Measurements from ENCODE around the gene POM121.
"Not testable (repeated sequence)": the region's sequence is repeated elsewhere in the genome, so short reads cannot be mapped to it uniquely, and the experiment has no call there.

- TF ChIP-seq CTCF, POLR2A (IDR thresholded peaks at IDR 0.05): not testable (repeated sequence)
These were observed 20.7 kb downstream of the POM121 start for GRCh38 chr7:72945597-72945996.

All from stomach (tissue), 4 donors.